C4-2B (cell line): Measurements from ENCODE around the gene DUSP16.

Experiments
- H3K27ac ChIP-seq: fragments of 450-650 bp; 2 replicates; pipeline ENCODE4 v1.5.1; 2017
- CTCF ChIP-seq: fragments of 450-650 bp; conservative IDR thresholded peaks from 2 replicates; pipeline ENCODE4 v1.5.1; 2017; ENCODE audit warnings: mild to moderate bottlenecking
- ZFX ChIP-seq: fragments of 450-650 bp; IDR thresholded peaks from 2 replicates; pipeline ENCODE4 v1.6.1; 2017

DUSP16 gene

GRCh38 chr12:12433203-12433731 lies 129.4 kb downstream of the DUSP16 start:
- H3K27ac ChIP-seq, result peak overlapping the region; percentile 94
- TF ChIP-seq CTCF (no peak), ZFX (no peak)

- no peak overlapping the region; the same call in 1 of the 2 replicates for H3K27ac ChIP-seq
- TF ChIP-seq ZFX (no peak), CTCF (no peak)
Measured at GRCh38 chr12:12432364-12432763, 130.3 kb downstream of the DUSP16 start.

- 0 out of 2 replicates have a peak overlapping the region, but pooled peaks have one; percentile 10 for H3K27ac ChIP-seq
- TF ChIP-seq CTCF, result no peak
- TF ChIP-seq ZFX, result no peak
Measured at GRCh38 chr12:12428961-12429657, 133.6 kb downstream of the DUSP16 start.

- TF ChIP-seq CTCF, result no peak
- TF ChIP-seq ZFX, result no peak
- no peak overlapping the region for H3K27ac ChIP-seq
Measured at GRCh38 chr12:12428047-12428446, 134.6 kb downstream of the DUSP16 start.

GRCh38 chr12:12427568-12427967 lies 135.1 kb downstream of the DUSP16 start:
- no peak overlapping the region for H3K27ac ChIP-seq
- no peak for TF ChIP-seq ZFX
- no peak for TF ChIP-seq CTCF

- H3K27ac ChIP-seq, result no peak overlapping the region
- TF ChIP-seq ZFX, result no peak
Measured at GRCh38 chr12:12425616-12426015, 137.0 kb downstream of the DUSP16 start.

- no peak for TF ChIP-seq CTCF
- TF ChIP-seq ZFX, result no peak
- no peak overlapping the region for H3K27ac ChIP-seq
Measured at GRCh38 chr12:12425001-12425400, 137.7 kb downstream of the DUSP16 start.
